ENCODE data around the gene SLC4A3.

The SLC4A3 gene

DNA sequence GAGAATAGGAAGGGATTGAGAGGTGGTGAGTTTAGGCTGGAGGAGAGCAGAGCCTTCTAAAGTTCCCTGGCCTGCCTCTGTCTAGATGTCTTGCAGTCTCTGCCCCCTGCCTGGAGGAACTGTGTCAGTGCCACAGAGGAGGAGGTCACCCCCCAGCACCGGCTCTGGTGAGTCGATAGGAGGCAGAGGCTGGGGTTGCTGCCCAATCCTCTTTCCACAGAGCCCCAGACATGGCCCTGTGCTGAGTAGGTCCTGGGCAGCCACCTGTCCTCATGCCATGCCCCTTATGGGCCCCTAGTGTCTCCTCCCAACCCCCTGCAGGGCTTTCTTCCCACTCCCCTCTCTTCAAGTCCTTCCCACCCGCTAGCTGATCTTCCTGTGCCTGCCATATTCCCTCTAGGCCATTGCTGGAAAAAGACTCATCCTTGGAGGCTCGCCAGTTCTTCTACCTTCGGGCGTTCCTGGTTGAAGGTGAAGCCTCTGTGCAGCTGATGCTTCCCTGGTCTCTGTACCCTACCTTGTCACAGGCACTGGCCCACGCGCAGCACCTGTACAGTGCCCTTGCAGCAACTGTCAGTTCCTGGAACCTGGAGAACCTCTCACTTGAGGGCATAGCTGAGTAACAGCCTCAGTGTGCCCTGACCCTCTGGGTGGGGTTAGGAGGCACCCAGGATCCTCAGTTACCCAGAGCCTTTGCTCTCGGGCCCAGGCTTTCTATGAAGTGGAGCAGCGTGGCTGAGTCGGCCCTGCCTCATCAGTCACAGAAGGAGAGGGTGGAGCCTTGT is 13.2 kb upstream of the SLC4A3 start:
- DNase-seq = no peak

DNA sequence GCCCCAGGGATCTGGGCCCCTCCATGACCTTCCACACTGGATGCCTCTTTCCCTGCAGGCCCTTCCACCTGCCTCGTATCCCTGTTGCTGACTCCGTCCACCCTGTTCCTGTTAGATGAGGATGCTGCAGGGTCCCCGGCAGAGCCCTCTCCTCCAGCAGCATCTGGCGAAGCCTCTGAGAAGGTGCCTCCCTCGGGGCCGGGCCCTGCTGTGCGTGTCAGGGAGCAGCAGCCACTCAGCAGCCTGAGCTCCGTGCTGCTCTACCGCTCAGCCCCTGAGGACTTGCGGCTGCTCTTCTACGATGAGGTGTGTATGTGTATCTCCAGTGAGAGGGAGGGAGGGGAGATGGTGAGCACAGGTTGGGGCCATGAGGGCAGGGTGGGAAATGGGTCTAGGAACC is 12.4 kb upstream of the SLC4A3 start:
- no peak for DNase-seq

DNA sequence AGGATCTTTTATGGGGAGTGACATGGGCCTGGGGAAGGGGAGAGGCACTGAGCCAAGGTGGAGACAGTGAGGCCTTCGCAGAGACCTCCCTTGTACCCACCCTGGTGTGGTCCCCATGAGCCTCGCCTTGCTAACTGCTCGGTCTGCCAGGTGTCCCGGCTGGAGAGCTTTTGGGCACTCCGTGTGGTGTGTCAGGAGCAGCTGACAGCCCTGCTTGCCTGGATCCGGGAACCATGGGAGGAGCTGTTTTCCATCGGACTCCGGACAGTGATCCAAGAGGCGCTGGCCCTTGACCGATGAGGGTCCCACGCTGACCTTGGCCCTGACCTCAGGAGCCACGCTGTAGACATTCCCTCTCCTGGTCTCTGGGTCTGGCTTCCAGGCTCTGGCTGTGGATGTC is 11.5 kb upstream of the SLC4A3 start:
- no peak for DNase-seq

DNA sequence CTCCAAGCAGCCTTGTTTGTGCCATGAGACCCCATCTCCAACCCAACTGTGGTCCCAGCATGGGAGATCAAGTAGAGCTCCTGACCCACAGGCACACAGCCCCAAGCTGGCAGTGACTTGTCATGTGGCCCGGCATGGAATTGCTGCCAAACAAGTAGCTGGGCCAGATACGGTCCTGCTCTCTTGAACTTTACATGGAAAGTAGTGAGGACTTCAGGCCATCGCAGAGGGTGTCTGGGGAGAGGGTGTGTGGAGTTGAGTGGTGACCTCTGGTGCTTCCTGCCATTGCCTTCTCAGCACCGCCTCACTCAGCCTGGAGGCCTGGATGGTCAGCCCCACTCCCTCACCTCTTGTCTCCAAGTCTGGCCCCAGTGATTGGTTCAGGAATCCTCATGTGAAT is 10.9 kb upstream of the SLC4A3 start:
- no peak for DNase-seq

DNA sequence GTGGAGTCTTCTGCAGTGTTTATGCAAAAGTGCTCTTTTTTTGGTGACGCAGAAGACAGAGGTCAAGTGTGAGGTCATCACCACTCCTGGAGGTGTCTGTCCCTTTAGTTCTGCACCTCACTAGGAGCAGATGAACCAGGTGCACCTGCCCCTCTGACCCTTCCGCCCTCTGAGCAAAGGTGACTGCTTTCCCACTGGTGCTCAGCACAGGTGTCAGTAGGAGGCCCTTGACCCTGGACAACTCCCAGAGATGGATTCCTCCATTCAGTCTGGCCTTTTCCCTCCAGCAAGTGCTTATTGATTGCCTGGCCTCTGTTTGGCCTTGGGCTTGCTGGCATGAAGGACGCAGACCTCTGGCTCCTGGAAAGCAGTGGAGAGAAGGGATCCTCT is 8.7 kb upstream of the SLC4A3 start:
- DNase-seq = no peak

DNA sequence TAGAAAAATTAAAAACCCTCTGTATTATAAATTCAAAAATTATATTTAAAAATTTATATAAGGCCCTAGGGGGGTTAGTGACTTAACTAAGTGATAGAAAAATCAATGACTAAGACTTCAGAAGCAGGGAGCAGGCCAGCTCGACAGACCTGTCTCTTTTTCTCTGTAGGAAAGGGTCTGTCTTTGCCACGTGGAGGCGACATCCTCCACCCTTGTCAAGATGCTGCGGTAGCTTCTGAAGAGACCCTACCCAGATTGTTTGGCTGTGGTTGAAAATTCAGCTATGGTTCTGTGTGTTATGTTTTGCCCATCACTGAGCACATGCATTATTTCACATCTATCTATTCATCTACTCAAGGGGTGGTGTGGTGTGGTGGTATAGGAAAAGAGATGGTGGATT is 8.2 kb upstream of the SLC4A3 start:
- DNase-seq = no peak

DNA sequence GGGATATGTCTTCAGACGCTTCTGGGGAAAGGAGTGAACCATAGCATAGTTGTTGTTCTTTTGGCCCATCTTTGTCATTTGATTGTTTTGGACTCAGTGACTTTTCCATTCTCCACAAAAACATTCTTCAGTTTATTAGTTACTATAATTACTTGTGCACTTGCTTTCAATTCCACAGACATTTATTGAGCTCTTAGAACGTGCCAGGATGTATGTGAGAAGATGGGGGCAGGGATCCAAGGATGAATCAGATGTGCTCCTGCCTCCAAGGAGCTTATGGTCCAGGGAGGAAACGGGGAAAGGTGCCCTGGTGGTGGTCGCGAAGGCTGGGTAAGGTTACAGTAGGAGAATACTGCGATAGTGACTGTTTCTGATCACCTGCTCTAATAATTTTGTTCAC is 6.9 kb upstream of the SLC4A3 start:
- no peak for DNase-seq

DNA sequence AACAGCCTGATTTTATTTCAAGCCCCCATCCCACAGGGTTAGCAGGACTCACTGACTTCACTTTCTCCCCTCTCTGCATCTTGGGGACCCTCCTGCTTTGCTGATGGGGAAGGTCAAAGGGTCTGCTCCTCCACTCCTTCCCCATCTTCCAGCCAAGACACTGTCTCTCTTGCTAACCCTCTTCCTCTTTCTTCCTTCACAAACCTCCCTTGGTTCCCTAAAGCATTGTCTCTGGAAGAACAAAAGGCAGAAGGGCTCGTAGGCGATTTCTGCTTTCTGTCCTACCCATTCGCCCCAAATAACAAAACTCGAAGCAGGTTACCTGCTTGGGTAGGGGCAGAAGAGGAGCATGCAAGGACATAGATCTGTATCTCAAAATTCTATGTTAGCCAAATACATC is 5.5 kb upstream of the SLC4A3 start:
- DNase-seq = no peak

DNA sequence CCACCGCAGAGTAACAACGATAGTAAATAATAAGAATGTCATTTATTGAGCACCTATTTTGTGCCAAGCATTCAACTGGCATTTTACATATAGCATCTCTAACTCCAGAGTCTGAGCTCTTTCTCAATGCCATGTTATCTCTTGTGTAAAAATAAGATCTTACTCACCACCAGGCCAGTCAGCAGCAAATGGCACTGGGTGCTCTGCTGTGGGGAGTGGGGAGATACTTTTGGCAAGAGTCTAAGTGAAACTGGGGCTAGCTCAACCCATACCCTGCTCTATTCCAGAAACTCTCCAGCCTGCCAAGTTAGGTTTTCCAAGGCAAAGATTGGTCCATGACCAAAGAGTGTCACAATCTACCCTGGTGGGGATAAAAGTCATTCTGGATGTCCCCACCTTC is 5.0 kb upstream of the SLC4A3 start:
- no peak for DNase-seq

DNA sequence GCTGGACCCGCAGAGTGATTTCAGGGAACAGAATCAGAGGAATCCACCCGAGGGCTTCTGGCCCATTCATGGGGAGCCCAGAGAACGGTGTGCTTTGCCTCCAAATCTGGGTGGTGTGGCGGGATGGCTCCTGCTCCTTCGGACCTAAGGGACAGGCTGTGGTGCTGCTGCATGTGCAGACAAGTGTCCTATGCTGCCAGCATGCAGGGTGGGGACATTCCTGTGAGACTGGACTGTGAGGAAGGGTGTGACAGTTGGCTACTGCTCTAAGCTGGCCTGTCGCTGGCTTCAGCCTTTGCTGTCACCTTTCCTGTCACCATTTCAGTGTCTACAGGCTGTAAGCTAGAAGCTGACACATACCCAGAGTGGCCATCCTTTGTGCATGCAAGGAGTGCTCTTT is 2.9 kb upstream of the SLC4A3 start:
- DNase-seq = no peak

DNA sequence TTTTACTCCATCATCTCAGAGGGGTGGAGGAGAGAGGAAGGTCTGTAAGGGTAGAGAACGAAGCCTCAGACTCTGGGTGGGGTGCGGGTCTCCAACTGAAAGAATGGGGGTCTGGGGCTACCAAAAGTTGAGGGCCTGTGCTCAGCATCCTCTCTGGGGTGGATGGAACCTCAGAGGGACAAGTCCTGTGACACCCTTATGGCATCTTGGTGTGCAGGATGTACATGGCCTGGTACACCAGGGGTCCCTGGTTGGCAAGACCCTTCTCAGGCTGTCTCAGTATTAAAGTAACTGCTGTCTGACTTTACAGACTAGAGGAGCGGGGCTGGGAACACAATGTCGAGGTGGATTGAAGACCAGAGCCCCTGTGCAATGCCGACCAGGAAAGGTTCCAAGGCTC is 2.3 kb upstream of the SLC4A3 start:
- DNase-seq = no peak

DNA sequence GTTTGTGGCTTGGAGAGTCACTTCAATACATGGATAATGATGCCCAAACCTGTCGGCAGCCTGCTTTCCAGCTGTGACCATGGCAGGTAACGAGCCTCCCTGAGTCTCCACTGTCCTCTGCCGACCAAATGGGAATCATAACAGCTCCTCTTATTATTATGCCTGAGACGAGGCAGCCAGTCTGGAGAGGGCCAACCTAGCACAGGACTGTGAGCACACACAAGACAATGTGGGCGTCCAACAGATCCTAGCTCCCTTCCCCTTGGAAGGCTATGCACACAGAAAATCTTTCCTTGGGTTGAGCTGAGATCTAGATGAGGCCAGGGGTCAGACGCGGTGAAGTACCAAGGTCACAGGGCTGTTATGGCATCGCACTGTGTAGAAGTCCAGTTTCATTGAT is 890 bp upstream of the SLC4A3 start:
- no peak for DNase-seq

DNA sequence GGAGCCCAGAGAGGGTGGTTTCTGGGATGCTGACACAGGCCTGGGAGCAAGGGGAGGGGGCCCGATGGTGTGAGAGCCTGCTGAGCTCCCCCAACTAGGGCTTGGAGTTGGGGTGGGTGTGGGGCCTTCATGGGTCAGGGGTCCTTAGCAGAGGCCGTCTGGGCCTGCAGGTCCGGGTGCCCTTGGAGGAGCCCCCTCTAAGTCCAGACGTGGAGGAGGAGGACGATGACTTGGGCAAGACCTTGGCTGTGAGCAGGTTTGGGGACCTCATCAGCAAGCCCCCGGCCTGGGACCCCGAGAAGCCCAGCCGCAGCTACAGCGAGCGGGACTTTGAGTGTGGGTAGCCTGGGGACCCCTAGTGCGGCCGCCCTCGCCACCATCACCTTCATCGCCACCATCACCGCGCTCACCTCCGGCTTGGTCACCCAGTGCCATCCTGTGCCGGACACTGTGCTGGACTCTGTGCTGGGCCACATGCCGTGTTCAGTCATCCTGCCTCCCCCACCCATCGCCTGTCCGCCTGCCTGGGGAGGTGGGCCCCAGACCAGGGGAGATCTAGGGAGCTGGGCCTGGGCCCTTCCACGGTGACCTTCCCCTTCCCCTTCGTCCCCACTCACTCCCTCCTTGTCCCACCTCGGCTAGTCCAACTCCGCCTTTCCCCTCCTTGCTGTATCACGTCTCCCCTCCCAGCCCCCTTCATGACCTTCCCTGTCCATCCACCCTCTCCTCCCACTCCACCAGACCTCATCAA is 980 bp downstream of the SLC4A3 start:
- no peak for DNase-seq

DNA sequence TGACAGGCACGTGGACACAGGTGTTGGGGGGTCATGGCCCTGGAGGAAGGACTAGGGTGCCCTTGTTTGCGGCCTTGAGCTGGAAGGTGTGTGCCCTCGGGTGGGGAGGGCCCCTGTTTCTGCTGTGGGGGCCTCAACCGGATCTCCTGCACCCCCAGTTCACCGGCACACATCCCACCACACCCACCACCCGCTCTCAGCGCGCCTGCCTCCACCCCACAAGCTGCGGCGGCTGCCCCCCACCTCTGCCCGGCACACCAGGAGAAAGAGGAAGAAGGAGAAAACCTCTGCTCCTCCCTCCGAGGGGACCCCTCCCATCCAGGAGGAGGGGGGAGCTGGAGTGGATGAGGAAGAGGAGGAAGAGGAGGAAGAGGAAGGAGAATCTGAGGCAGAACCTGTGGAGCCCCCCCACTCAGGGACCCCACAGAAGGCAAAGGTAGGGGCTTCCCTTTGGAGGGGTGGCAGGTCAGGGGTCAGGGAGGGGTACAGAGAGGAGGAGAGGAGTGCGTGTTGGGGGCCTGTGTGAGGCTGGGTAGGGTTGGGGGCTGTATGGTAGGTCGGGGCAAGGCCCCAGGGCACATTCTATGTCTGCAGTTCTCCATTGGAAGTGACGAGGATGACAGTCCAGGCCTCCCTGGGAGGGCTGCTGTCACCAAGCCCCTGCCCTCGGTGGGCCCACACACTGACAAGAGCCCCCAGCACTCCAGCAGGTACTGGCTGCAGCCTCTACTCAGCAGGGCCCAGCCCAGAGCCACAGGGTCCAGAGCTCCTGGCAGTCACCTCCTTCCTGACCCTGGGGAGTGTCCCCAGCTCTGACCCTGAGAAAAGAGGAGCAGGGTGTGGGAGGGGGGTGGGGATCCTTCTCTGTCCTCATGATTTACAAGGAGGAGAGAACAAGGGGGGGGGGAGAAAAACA is 1.8 kb downstream of the SLC4A3 start:
- no peak for DNase-seq

DNA sequence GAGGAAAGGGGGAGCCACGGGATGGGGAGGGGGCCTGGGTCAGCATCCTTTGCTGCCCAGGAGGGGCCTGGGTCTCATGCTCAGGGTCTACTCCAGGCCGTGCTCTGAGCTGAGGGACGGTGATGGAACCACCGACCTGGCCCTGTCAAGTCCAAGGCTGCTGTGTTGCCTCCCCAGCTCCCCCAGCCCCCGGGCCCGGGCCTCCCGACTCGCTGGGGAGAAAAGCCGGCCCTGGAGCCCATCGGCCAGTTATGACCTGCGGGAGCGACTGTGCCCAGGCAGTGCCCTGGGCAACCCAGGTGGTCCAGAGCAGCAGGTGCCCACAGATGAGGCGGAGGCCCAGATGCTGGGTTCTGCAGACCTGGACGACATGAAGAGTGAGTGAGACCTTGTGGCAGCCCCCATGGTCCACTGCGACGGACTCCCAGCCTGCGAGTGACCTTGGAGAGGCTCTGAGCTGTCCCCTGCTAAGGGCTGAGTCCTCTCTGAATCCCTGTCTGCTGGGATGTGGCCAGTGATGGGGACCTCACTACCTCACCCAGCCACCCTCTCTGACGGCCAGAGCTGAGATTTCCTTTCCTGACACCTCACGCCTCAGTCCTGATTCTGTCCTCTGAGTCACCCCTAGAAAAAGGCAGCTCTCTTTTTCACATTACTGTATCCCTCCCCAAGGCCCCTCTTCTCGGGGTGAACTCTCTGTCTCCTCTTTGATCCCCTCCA is 2.7 kb downstream of the SLC4A3 start:
- DNase-seq = no peak

DNA sequence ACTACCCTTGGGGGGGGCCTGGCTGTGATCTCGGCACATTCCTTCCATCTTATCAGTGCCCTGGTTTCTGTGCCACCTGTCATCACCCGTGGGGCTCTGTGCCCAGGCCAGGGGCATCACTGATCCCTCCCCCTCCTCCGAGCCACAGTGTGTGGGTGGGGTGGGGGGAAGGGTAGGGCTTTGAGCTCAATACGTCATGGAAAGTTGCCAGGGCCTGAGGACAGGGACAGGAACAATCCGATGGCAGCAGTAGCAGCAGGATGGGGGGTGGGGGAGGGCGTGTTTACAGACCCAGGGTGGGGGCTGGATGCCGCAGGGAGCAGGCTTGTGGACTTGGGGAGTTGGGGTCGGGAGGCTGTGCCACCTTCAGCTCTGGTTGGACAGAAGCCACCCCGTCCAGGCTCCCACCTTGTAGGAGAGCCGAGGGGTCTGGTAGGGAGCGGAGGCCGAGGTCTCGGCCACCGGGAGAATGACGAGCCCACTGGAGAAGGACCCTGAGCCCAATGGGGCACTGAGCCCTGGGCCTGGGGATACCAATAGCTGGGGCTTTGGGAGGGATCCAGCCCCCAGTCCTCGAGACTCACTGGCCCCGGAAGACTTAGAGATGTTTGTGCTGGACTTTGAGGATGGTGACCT is 3.5 kb downstream of the SLC4A3 start:
- no peak for DNase-seq

DNA sequence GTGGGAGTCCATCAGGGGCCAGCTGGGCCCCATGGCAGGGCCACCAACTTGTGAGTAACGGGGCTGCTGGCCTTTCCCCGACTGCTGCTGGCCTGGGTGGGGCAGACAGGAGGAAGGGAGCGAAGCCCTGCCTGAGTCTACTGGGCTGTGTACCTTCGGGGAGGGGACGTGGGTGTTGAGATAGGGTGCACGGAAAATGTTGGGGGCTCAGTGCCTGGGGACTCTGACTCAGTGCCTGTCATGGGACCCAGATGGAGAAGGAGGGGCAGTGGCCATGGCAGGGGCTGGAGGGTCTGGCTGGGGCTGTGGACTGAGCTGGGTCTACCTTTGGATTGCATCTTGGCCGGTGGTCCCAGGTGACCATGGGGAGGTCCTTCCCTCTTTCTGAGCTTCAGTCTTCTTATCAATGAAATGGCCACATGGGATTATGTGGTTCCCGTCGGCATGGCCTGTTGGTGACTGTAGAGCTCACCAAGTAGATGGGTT is 4.0 kb downstream of the SLC4A3 start:
- no peak for DNase-seq

DNA sequence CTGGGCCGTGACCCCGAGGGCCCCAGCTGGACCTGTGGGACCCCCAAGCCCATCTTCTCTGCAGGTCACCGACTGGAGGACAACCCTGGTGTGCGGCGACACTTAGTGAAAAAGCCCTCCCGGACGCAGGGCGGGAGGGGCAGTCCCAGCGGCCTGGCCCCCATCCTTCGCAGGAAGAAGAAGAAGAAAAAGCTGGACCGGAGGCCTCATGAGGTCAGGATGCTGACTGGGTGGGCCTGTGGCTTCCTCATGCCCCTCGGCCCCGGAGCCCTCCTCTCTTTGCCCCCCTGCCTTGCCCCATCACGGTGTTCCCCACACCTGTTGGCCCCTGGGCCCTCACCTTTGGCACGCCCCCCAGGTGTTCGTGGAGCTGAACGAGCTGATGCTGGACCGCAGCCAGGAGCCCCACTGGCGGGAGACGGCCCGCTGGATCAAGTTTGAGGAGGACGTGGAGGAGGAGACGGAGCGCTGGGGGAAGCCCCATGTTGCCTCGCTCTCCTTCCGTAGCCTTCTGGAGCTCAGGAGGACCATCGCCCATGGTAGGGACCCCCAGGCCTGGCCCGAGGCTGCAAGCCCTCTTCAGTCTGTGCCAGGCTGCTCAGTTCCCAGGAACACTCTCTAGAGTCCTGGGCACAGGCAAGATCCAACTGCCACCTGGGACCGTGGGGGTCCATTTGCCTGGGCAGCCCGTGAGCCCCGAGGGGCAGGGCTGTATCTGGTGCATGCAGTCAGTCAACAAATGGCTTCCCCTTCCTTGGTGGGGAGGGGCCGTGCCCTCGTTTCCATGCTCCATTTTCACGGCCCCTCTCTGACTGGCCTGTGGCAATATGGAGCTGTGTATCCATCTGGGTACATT is 4.7 kb downstream of the SLC4A3 start:
- DNase-seq = no peak

DNA sequence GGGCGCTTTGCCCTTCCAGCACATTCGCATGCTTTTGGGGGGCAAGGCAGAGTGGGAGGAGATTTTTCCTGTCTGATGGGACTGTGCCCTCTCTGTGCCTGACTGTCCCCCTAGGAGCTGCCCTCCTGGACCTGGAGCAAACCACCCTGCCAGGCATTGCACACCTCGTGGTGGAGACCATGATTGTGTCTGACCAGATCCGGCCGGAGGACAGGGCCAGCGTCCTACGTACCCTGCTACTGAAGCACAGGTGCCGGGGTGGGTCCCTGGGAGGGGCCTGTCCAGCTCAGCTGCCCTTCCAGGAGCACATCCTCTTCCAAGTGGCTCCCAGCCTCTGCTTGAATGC is 5.3 kb downstream of the SLC4A3 start:
- DNase-seq = no peak

DNA sequence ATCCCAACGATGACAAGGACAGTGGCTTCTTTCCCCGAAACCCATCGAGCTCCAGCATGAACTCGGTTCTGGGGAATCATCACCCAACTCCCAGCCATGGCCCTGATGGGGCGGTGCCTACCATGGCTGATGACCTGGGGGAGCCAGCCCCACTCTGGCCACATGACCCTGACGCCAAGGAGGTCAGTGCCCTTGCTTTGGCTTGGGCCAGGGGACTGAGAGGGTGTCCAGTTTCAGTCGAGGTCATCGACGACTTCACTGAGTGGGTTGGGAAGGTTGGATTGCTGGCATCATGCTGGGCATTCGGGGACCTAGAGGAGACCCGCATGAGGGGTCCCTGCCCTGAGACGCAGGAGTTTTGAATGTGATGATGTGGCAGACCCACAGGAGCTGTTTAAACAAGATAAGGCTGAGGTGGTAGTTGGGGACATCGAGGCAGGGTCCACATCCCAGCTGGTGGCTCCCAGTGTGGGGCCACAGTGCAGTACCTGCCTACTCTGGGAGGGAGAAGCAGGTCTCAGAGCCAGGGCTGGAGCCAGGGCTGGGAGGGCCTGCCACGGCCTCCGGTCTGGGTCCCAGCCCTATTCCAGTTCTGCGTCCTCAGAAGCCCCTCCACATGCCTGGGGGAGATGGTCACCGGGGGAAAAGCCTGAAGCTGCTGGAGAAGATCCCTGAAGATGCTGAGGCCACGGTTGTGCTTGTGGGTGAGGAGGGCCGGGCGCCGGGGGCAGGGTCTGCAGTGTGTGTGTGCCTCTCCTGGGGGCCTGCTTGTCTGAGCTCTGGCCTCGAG is 6.0 kb downstream of the SLC4A3 start:
- no peak for DNase-seq

Measured in fibroblast of upper back skin (primary cell).